Retinal pigment epithelial cell (primary cell): ENCODE data around the gene PCDH9.

Experiments
- DNase-seq: peaks from one replicate; pipeline ENCODE4 v3.0.0-alpha.2; 2010; ENCODE audit warnings: low read depth
- H3K4me3 ChIP-seq: 2 replicates; pipeline ENCODE4 v1.5.1; 2011; ENCODE audit warnings: mild to moderate bottlenecking, low read length, control low read depth, moderate library complexity
- CTCF ChIP-seq: conservative IDR thresholded peaks from 2 replicates; pipeline ENCODE4 v1.5.1; 2011; ENCODE audit warnings: low read depth, low read length, control low read depth, inconsistent platforms

The PCDH9 gene

DNA sequence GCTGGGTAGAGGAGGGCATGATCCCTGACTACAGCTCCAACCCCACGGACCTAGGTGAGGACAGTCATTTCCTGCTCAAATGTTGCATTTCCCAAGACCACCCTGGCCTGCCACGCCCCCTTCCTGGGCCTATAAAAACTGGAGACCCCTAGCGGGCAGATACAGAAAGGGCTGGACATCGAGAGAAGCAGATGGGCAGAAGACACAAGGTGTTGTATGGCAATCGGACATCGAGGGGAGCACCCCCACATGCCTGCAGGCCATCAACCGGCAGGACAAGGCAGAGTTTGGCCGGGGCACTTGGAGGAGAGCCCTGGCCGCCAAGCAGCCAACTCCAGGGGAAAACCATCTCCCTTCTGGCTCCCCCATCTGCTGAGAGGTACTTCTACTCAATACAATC is 746.4 kb downstream of the PCDH9 start:
- no peak for TF ChIP-seq CTCF
- H3K4me3 ChIP-seq = no peak overlapping the region
- no peak for DNase-seq

GRCh38 chr13:66482836-66483235 is 747.3 kb downstream of the PCDH9 start:
- no peak for DNase-seq
- no peak overlapping the region for H3K4me3 ChIP-seq
- TF ChIP-seq CTCF = no peak

GRCh38 chr13:66477816-66478215 is 752.3 kb downstream of the PCDH9 start:
- DNase-seq = no peak
- H3K4me3 ChIP-seq = no peak overlapping the region
- TF ChIP-seq CTCF = no peak

DNA sequence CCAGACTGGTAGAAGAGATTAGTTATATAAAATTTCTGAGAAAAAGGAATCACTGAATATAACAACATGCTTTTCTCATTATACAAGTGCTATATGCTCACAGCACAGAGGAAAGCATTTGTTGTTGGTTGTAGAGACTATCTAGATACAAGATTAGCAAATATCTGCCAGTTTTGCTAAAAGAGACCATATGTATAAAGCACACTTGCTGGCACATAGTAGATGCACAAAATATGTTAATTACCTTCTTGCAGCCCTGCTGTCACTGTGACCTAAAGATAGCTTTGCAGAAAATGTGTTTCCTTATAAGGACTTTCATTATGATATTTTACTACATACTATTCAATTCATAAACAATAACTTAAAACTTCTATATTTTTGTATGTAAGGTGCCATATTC is 755.1 kb downstream of the PCDH9 start:
- no peak for DNase-seq
- H3K4me3 ChIP-seq = no peak overlapping the region
- no peak for TF ChIP-seq CTCF

DNA sequence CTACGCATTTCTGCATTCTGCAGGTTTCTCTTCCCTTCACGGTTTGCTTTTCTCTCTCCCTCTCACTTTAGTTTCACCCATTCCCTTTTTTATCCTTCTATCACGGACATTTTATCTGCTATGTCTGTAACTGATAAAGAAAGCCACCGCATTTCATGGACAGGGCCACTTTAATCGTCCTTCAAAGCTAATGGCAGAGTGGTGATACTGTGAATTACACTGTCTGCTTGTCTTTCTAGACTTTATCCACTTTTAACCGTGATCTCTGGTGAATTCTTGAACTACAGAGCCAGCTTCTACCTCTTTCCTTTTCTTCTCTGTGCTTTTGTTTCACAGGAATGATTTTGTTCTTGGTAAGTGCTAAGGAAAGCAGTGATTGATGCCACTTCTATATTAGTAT is 760.4 kb downstream of the PCDH9 start:
- no peak overlapping the region for H3K4me3 ChIP-seq
- no peak for TF ChIP-seq CTCF
- no peak for DNase-seq

GRCh38 chr13:66468656-66469055 is 761.5 kb downstream of the PCDH9 start:
- DNase-seq = no peak
- H3K4me3 ChIP-seq = no peak overlapping the region
- TF ChIP-seq CTCF = no peak

DNA sequence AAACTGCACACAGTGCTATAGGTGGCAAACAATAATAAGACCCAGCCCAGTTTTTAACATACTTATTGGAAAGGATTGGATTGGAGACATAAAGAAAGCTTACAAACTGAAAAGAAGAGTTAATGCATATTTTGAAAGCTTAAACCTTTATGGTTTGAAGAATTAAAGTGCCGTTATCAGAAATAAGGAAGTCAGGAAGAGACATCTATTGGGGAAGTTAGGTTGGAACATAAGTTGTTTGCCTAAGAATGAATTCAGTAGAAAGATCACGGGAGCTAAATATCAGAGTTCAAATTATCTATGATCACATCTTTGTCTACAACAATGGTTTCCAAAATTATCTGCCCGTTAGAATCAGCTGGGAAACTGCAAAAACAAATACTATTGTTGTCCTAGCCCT is 767.9 kb downstream of the PCDH9 start:
- H3K4me3 ChIP-seq = no peak overlapping the region
- no peak for TF ChIP-seq CTCF
- DNase-seq = no peak
